ENCODE measurements around the gene CFAP299. TPM values are rescaled to one million over a fixed set of nuclear protein-coding genes. Genes with fewer than 3 reads are reported as not detected.
A peak's percentile ranks its signal among the peaks of the same experiment; 100 is the strongest.

Gene CFAP299
- total RNA-seq, 1 donor from 2014 or later: not detected

DNA sequence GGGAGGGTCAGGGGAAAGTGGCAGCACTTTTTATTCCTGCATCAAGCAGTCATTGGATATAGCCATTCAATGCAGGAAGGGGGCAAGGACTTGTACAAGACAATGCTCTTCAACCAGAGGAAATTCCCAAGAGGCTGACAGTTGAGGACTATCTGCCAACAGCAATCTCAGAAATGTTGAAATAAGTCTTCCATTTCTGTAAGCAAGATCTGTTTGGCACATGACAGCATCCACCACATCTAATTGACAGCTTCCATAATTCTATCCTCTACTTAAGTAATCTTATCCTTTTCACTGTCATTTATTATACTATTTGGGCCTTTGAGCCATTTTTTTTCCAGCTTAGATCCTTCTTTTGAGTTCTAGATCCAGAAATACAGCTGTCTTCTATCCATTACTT is 110.7 kb downstream of the CFAP299 start:
- no peak for DNase-seq (ENCODE audit: low read depth in 2 of 2)

DNA sequence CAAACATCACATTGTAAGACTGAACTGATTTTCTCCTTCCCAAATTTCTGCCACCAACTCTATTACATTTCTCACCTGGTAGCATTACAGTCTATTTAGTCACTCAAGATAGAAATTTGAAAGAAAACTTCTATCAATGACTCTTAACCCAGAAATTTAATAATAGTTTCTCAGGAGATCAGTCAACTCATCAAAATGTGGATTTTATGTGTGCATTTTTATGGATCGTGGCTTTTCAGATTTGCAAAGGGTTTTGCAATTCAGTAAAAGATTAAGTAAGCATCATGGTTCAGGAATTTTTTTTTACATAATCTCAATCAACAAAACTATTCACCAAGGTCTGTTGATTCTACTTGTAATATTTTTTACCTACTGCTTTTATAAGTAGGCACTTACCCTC is 111.1 kb downstream of the CFAP299 start:
- DNase-seq (ENCODE audit: low read depth in 2 of 2): no peak

DNA sequence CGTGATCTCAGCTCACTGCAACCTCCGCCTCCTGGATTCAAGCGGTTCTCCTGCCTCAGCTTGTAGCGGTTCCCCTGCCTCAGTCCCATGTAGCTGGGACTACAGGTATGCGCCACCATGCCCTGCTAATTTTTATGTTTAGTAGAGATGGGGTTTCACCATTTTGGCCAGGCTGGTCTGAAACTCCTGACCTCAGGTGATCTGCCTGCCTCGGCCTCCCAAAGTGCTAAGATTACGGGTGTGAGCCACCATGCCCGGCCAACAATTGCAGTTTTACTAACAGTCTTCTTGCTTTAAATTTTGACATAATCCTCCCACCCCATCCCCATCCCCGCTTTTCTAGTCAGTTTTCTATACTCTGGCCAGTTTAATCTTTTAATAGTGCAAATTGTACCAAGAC is 112.0 kb downstream of the CFAP299 start:
- DNase-seq (ENCODE audit: low read depth in 2 of 2): no peak

DNA sequence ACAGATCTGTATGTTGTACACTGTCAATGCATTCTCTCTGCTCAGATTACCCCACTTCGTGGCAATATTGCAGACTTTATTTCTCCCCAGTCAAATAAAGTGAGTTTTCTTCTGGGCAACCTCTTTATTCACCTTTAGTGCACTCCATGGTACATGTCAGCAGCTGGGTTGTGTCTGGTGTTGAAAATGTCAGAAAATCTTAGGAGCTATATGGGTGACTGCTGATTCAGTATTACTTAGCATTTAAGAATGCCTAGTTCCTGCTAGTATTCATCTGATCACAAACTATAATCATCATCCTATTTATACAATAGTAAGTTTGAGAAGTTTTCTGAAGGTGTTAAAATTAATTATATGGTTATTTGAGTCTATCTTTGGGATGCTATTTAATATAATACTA is 112.5 kb downstream of the CFAP299 start:
- DNase-seq (ENCODE audit: low read depth in 2 of 2): no peak

DNA sequence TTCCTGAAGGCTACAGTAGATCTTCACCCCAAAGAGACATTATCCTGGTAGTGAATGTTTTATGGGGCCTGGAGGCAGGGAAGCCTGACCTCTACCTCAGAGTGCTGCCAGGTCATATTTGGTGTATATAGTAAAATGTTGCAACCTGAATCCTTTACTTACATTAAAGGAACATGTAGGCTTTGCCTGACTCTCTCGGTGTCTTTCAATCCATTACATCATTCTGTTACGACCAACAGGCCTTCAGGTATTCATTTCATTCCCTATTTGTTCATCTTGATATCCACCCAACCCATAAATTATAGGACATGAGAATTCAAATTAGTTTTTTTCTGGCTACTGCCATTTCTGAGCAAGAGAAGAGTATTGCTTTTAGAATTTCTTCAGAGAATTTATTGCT is 116.5 kb downstream of the CFAP299 start:
- DNase-seq (ENCODE audit: low read depth in 2 of 2): no peak

DNA sequence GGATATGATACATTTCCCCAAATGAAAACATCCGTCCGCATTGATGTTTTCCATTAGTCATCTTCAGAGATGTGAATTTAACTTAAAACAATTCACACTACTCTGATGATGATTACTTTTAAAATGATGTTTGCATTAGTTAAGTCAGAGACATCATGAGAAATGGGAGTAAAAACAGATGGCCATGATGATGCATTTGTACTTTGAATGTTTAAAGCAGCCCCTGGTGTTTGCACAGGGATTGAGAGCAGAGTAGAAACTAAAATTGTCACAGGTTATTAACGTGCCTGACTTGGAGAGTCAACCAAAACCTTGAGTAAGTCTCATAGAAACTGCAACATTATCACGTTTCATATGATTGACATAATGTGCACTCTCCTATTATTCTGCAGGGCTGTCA is 117.2 kb downstream of the CFAP299 start:
- DNase-seq (ENCODE audit: low read depth in 2 of 2): peak in 1 of 2 donors; percentile 1

DNA sequence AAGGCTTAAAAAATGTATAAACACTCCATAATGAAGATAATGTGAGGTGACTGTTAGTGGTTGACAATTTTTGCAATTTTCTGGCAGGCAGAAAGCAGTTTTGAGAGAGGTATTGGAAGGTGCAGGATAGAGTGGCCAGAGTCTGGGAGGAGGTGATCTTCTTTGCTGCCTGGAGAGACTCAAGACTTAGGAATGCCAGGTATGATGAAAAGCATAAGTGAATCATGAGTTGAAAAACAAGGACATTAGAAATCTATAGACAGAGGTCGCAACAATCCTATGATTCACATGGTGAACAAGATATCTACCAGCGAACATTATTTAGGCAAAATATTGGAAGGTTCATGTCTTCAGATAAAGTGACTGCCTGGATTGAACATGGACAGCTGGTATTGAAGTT is 118.5 kb downstream of the CFAP299 start:
- DNase-seq (ENCODE audit: low read depth in 2 of 2): no peak

DNA sequence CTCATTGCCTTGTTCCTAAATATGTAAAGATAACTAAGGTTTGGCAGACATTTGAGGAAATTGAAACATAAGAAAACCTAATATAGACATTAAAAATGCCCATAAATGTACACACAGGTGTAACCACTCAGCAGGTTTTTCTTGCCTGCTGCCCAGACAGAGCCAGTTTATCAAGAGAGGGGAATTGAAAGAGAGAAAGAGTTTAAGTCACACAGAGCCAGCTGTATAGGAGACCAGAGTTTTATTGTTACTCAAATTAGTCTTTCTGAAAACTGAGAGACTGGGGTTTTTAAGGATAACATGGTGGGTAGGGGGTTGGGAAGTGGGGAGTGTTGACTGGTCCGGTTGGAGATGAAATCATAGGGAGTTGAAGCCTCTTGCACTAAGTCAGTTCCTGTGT is 119.0 kb downstream of the CFAP299 start:
- no peak for DNase-seq (ENCODE audit: low read depth in 2 of 2)

DNA sequence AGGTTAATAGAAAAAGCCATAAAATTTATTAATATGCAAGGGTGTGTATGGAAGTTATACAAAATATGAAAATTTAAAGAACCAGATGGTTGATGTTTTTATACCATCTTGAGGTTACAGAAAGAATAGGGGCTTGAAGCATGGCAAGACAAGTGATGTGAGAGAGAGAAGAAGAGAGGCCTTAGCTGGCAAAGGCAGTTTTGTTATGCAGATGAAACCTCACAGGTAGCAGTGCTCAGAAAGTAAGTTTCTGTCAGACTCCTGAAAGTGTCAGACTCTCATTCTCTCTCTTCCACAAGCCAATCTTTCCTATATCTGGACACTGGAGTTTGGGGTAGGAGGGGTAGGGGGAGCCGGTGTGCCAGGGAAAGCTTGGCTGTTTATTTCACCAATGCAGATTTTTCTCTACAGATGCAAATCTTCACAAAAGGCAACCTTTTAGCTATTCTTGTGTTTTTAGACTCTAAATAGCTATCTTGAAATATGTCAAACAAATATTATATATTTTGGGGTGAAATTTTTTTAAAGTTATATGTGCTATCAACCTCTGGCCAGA is 124.5 kb downstream of the CFAP299 start:
- no peak for DNase-seq (ENCODE audit: low read depth in 2 of 2)

DNA sequence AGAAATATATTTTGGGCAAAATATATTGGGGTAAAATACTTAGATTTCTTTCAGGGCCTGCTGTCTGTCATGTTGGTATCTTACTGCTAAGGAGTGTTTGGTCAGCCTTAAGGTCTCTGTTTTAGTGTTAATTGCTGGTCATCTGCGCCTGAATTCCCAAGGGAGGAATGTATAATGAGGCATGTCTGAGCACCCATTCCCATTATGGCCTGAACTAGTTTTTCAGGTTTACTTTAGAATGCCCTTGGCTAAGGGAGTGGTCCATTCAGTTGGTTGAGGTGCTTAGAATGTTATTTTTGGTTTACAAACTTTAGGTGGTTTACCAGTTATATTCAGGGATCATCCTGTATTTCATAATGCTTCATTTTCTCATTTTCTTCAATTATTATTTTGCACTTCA is 125.9 kb downstream of the CFAP299 start:
- DNase-seq (ENCODE audit: low read depth in 2 of 2): no peak

DNA sequence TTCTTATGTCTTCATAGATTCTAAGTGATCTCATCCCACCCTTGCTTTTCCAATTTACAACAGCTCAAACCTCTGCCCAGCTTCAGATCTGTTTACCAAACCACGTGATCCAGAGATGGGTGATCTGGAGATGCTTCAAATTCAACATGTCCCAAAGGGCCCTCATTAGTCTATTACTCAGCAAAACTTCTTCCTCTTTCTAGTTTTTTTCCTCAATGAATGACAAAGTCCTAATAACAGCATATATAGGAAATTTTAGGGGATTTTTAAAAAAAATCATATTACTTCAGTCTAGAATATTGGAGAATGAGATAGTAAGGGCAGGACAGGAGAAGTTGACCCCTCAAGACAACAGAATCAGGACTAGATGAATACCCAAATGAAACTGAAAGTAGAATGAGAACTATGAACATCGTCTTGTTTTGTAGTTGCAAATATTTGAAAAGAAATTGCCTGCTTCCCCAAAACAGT is 127.1 kb downstream of the CFAP299 start:
- DNase-seq (ENCODE audit: low read depth in 2 of 2): no peak

DNA sequence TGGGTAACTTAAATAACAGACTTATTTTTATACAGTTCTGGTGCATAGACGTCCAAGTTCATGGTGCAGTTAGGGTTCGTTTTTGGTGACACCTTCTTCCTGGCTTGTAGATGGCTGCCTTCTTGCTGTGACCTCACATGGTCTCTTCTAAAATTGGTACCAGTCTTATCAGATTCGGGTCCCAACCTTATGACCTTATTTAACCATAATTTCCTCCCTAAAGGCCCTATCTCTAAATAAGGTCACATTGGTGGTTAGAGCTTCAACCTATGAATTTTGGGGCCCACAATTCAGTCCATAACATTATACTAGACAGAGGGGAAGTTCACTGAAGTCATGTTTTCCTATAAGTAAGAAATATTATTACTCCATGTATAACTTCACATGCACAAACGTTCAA is 128.0 kb downstream of the CFAP299 start:
- DNase-seq (ENCODE audit: low read depth in 2 of 2): no peak

DNA sequence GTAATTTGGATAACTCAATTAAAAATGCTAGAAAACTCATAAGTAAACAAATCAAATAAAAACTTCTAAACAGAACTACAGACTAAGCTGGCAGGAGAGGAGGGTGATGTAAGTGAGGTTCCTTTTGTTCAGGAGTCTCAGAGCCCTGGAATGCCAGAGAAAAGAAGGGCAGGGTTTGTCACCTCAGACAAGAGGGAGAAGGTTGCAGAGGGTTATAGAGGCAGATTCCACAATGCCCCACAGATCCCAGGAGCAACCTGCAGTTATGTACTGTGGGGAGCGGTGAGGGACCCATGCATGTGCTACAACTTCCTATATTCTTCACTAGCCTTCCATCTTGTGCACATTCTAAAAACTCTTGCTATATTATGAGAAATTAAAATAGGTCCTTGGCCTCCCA is 129.7 kb downstream of the CFAP299 start:
- no peak for DNase-seq (ENCODE audit: low read depth in 2 of 2)

DNA sequence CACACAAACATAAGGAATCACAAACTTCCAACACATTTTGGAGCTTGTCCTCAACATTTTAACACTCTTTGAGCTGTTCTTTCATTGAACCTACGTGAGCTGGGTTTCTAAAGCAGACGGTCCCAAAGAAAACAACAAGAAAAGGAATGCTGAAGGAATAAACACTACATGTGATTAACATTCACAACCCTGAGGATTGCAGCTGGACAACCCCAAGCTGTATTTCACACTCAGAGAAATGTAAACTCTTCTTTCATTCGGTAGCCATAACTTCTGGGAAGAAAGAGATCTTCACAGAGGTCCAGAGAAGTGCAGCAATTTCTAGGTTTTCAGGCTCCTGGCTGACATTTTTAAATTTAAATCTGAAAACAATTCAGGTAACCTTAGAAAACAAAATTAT is 130.2 kb downstream of the CFAP299 start:
- no peak for DNase-seq (ENCODE audit: low read depth in 2 of 2)

DNA sequence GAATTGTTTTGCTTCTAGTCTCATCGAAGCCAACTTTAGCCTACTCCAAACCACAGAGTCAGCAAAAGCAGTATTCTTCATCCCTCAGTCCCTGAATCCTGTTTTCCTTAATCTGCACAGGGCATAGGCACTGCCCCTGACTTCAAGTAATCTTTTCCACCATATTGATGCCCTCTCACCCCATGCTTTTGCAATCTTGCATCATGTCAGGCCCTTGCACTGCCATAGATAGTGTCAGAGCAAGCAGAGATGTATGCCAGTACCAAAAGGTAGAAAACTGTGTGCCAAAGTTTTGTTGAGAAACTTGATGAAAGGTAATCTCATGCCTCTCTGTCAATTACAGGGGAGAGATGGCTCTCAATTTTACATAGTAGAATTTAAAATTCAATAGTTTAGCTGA is 131.1 kb downstream of the CFAP299 start:
- no peak for DNase-seq (ENCODE audit: low read depth in 2 of 2)

DNA sequence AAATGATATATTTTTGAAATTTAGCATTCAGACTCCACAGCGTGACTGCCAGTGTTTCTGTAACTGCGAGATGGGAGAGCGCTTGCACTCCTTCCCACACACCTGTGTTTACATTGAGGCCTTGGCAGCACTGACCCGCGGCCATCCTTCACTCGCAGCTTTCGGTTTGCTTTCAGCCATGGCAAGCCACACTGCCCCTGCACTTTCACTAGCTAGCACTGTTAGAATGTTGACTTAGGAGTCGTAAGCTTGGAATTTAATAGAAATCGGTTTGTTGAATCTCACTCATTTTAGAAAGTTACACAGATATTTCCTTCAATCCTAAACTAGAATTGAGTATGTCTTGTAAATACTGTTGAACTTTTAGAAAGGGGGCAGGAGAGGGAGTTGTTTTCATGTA is 136.2 kb downstream of the CFAP299 start:
- DNase-seq (ENCODE audit: low read depth in 2 of 2): no peak

DNA sequence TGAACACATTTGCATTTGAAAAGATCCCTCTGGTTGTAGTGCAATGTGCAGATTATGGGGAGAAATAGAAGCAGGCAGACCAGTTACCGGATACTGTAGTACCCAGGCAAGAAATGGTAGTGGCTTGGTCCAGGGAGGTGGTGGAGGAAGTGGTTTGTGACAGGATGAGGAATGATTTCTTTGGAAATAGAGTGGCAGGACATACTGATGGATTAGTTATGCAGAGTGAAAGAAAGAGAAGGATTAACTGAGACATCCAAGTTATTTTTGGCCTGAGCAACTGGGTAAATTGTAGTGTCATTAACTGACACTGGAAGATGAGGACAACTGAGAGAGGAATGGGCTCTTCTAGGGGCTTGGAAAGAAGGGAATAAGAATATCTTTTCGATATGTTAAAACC is 139.7 kb downstream of the CFAP299 start:
- no peak for DNase-seq (ENCODE audit: low read depth in 2 of 2)

DNA sequence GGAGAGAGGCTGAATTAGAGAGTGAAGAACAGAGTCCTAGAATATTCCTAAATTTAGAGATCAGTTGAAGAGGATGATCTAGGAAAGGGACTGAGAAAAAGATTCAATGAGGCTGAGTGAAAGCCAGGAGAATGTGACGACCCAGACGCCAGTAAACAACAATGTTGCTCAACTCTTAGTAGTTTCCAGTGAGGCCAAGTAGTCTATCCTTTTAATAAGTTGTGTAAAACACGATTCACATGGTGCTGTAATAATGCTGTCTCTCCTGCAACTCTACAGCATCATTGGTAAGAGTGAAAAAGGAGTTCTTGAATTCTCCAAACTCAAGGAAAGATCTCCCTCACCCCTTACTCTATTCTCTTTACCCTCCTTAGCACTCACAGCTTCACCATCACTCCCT is 140.3 kb downstream of the CFAP299 start:
- no peak for DNase-seq (ENCODE audit: low read depth in 2 of 2)

DNA sequence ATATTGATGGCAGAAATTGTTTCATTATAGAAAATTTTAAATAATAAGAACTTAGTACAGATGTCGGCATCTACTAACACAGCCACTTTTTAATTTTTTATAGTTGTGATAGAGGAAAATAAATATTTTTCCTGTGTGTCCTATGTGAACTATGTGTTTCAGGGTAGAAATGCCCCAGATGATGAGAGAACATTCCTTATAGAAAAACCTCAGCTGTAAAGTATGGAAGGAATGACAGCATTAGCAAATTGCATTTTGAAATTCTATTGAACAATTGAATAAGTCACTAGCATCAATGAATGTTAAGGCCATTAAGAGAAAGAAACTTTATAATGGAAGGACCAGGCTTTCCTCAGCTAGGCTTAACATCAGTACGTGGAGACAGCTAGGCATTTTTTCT is 149.2 kb downstream of the CFAP299 start:
- no peak for DNase-seq (ENCODE audit: low read depth in 2 of 2)

DNA sequence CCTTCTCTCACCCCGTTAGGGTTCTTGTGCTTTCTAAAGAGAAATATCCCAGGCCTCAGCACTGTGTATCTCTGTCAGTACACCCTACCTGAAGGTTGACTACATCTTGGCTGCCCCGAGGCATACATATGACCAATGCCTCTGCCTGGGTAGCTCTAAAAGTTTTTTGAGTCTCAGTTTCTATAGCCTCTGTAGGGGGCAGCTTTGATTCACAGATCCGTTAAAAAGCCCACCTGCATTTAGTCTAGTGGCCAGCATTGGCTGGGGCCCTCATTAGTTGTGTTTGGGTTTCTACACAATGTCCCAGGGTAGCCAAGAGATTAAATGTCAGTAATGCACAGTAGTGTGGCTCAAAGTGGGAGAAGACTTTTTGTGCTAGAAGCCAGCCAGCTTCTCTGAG is 151.1 kb downstream of the CFAP299 start:
- DNase-seq (ENCODE audit: low read depth in 2 of 2): no peak

DNA sequence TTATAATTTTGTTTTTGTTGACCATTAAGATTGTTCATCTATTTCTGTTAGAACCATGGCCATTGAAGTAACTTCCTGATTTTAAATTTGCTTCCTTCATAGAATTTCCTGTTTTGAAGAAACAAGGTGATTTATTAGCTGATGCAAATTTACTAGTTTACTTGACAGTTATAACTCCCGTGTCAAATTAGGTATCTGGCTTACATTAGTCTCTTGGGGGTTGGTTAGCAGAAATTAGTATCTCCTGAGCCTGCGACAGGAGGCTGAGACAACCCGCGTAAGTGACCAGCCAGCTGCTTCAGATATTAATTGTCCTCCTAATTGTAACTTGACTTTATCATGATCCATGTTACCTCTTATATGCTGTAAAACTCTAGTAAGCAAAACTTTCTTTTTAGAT is 154.3 kb downstream of the CFAP299 start:
- no peak for DNase-seq (ENCODE audit: low read depth in 2 of 2)

DNA sequence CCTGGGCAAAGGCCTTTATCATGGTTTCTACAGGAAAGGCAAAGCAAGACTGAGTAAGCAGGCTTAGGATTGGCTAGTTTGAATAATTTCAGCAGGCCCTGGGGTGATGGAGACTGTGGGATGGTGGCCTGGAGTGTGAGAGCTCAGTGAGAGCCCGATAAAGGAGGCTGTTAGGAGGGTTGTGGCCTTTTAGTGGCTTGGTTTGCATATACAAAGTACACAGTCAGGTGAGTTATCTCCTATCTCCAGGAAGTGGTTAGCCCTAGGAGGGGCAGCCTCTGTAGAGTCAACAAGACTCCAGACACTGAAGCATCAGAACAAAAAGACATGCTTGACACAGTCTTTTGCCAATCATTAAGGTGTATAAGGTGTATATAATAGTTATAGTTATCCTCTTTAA is 157.2 kb downstream of the CFAP299 start:
- no peak for DNase-seq (ENCODE audit: low read depth in 2 of 2)

DNA sequence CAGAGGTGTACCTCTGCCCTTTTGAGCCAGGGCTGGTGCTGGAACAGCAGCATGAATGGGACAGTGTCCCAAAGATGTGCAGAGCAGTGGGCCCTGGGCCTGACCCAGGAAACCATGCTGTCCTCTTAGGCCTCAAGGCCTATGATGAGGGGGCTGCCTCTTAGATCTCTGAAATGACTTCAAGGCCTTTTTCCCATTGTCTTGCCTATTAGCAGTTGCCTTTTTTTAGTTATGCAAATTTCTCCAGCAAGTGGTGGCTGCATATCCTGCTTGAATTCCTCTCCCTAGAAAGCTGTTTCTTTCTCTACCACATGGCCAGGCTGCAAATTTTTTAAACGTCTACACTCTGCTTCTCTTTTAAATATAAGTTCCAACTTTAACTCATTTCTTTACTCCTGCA is 160.3 kb downstream of the CFAP299 start:
- DNase-seq (ENCODE audit: low read depth in 2 of 2): no peak

DNA sequence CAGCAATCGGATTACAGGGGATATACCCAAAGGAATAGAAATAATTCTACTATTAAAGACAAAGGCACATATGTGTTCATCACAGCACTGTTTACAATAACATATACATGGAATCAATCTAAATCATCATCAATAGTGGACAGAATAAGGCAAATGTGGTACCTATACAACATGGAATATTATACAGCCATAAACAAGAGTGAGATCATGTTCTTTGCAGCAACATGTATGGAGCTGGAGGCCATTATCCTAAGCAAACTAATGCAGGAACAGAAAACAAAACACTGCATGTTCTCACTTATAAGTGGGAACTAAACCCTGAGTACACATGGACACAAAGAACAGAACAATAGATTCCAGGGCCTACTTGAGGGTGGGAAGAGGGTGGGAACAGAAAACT is 163.2 kb downstream of the CFAP299 start:
- no peak for DNase-seq (ENCODE audit: low read depth in 2 of 2)

Measured in dermis microvascular lymphatic vessel endothelial cell (primary cell).